HG03159 (cell line): ENCODE results near the gene COX4I1.

ENCODE experiments used
- ATAC-seq: cut with Tn5 transposase; IDR thresholded peaks from one replicate; pipeline ENCODE4 v1.9.1; 2021; ENCODE audit warnings: mild to moderate bottlenecking, moderate library complexity; ENCODE audit not compliant: unreplicated experiment

COX4I1 gene

DNA sequence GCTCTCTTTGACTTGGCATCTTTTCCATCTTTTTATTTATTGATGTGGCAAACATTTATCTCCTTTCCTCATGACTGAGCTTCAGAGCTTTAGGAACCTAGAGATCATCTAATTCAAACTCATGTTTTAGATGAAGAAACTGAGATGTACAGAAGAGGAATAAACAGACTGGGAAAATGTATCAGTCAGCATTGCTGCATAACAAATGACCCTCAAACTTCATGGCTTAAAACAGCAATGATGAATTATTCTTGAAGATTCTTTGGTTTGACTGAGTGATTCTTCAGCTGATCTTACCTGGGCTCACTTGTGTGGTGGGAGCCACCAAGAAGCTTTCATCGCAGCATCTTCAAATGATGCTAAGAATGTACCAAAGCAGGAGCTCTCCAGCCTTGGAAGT, 55.4 kb downstream of the COX4I1 start:
- ATAC-seq: no peak

- no peak for ATAC-seq
These were observed 56.6 kb downstream of the COX4I1 start for GRCh38 chr16:85856079-85856478.

DNA sequence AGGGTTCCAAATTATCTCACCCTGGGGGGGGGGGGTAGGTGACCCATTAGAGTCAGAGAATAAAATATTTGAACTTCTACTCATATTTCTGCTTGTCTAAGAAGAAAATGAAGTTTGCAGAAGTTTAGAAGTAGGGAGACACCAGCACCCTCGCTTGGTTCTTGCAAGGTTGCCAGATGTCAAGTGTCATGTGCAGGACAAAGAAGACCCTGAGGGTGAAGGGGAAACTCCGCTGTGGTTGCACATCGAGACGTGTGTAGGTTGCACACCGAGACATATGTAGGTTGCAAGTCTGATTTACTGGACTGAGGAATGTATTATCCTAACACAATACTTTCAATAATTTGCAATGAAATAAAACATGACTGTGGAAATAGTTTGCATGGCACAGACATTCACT, 57.1 kb downstream of the COX4I1 start:
- no peak for ATAC-seq
